ENCODE results near the gene IER2. TPM values are rescaled to one million over a fixed set of nuclear protein-coding genes. Genes with fewer than 3 reads are reported as not detected.
A peak's percentile ranks its signal among the peaks of the same experiment; 100 is the strongest.

IER2 gene, protein sequence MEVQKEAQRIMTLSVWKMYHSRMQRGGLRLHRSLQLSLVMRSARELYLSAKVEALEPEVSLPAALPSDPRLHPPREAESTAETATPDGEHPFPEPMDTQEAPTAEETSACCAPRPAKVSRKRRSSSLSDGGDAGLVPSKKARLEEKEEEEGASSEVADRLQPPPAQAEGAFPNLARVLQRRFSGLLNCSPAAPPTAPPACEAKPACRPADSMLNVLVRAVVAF
- 100 to 1,000 TPM; 168 to 184 TPM for total RNA-seq

DNA sequence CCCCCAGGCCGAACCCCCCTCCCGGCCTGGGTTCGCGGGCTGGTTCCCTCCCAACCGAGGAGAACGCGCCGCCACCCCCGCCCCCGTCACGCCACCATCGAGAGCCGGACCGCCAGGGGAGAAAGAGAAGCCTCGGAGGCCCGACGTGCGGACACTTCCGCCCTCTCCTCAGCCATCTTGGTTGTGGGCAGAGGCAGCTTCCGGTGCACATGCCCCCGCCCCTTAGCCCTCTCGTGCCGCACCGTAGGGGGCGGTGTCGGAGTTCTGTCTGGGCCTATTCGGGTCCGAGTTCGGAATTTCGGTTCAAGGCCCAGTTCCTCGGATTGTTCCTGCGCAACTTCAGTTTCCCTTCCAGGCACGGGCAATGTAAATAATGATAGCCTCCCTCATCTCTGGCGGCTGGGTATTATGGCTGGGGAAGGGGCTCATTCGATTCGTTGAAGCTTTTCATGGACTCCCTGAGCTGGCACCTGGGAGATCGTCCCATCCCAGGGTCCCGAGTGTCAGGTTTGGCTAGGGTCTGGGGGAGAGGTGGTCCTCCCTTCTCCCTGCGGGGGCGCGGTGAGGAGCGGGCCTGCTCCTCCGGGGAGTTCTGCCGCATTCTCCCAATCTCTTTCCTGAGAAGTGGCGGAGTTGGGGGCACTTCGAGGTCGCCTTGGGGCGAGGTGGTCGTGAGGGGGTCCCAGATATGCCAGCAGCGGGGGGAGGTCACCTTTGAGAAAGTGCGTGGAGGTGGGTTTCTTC lies at the start of gene IER2, which contains the start of gene STX10:
TSS of gene IER2 (plus strand) at position 225 of the 744 bp plus-strand sequence. CDS start 2,776 bp downstream, outside the sequence.
TSS of gene STX10 (minus strand) at position 189 of the 744 bp plus-strand sequence. CDS start 202 bp downstream, outside the sequence.
- Mint-ChIP-seq H3K27ac (peak within 1 kb of the TSS; percentile 93), H3K4me3 (peak within 1 kb of the TSS; percentile 89 to 99), H3K36me3 (ENCODE audit: insufficient read depth in 2 of 2) (peaks cover 13 to 19% of the 10 kb centered on the region in 2 donors), H3K9me3 (no peaks in the 10 kb centered on the region), H3K4me1 (ENCODE audit: low read depth) (peaks cover 21% of the 10 kb centered on the region), H3K27me3 (ENCODE audit: low read depth) (no peaks in the 10 kb centered on the region)
- DNase-seq (peak; percentile 94 to 96), ATAC-seq (replicated peaks in 1 of 2) (peak; percentile 53 to 57)

DNA sequence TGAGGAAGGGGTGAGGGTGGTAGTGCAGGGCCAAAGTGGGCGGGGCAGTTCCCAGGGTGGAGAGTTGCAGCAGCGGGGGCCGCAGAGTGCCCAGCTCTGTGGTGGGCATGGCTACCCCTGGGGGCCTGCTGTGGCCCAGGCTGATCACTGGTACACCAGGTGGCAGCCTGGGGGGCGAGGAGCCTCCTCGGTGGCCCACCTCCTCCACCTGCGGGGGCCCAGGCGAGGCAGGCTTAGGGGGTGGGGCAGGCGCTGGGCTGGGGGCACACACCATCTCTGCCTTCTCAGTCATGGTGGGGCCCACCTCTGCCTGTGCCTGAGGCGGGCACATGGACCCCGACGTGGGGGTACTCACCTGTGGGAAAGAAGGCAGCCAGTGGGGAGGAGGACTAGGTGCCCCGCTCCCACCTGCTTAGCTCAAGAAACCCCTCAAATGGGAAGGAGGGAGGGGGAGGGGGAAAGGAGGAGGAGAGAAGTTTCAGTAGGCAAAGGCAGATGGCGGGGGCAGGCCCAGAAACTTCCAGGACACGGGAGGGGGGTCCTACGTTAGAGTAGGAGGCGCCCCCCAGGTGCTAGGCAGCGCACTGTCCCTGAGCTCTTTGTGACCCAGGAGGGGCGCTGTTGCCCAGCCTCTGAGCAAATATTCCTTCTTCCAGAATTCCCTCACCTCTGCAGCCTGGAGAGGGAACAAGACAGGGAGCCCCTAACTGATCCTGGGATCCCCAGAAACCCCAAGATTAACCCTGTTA lies 49.2 kb upstream of the IER2 start:
- H3K36me3 Mint-ChIP-seq (ENCODE audit: insufficient read depth in 2 of 2), result peaks cover 0 to 5% of the 10 kb centered on the region in 2 donors
- no peak for ATAC-seq (replicated peaks in 1 of 2)
- H3K9me3 Mint-ChIP-seq, result peaks cover 0 to 5% of the 10 kb centered on the region in 2 donors
- peaks cover 24% of the 10 kb centered on the region for H3K27me3 Mint-ChIP-seq (ENCODE audit: low read depth)
- no peak overlapping the region for H3K27ac Mint-ChIP-seq
- H3K4me3 Mint-ChIP-seq, result peak overlapping the region; percentile 36 to 43
- no peak for DNase-seq
- peaks cover 52% of the 10 kb centered on the region for H3K4me1 Mint-ChIP-seq (ENCODE audit: low read depth)

DNA sequence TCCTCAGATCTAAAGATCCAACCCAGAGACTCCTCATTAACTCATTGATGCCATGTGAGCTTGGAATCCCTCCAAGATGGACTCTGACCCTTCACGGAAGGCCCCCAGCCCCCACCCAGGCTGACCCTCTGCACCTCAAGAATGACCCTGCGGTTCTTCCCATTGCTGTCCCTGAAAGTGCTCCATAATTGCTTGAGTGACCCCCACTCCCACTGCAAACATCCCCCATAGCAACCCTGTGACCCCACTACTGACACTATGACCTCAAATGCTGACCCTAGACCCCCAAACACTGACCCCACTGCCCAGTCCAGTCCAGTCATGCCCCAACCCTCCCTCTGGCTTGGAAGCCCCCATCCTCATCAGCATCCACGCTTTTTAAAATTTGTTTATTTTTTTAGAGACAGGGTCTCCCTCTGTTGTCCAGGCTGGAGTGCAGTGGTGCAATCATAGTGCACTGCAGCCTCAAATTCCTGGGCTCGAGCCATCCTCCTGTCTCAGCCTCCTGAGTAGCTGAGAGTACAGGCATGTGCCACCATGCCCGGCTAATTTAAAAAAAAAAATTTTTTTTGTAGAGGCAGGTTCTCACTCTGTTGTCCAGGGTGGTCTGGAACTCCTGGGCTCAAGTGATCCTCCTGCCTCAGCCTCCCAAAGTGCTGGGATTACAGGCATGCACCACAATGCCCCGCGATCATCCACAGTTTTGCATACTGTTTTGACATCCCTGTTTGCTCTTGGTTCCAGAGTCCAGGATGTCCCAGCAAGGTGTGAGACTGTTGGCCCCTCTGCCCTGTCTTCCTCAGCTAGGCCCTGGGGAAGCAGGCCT lies 48.4 kb upstream of the IER2 start:
- Mint-ChIP-seq H3K4me1 (ENCODE audit: low read depth) (peaks cover 48% of the 10 kb centered on the region), H3K27me3 (ENCODE audit: low read depth) (peaks cover 18% of the 10 kb centered on the region), H3K4me3 (peak overlapping the region; percentile 67 to 78), H3K9me3 (peaks cover 0 to 5% of the 10 kb centered on the region in 2 donors), H3K36me3 (ENCODE audit: insufficient read depth in 2 of 2) (peaks cover 0 to 5% of the 10 kb centered on the region in 2 donors), H3K27ac (no peak overlapping the region)
- no peak for DNase-seq
- no peak for ATAC-seq (replicated peaks in 1 of 2)

- H3K4me1 Mint-ChIP-seq (ENCODE audit: low read depth), result peaks cover 43% of the 10 kb centered on the region
- peaks cover 0 to 5% of the 10 kb centered on the region in 2 donors for H3K36me3 Mint-ChIP-seq (ENCODE audit: insufficient read depth in 2 of 2)
- DNase-seq, result no peak
- H3K9me3 Mint-ChIP-seq, result peaks cover 0 to 5% of the 10 kb centered on the region in 2 donors
- H3K4me3 Mint-ChIP-seq, result peak overlapping the region; percentile 67 to 78
- H3K27me3 Mint-ChIP-seq (ENCODE audit: low read depth), result peaks cover 12% of the 10 kb centered on the region
- H3K27ac Mint-ChIP-seq, result no peak overlapping the region
- ATAC-seq (replicated peaks in 1 of 2), result no peak
Observed at GRCh38 chr19:13102416-13102665, 47.9 kb upstream of the IER2 start.

- Mint-ChIP-seq H3K36me3 (ENCODE audit: insufficient read depth in 2 of 2) (peaks cover 3 to 5% of the 10 kb centered on the region in 2 donors), H3K27ac (no peak within 1 kb of the TSS), H3K27me3 (ENCODE audit: low read depth) (peaks cover 10% of the 10 kb centered on the region), H3K4me1 (ENCODE audit: low read depth) (peaks cover 42% of the 10 kb centered on the region), H3K9me3 (peaks cover 0 to 5% of the 10 kb centered on the region in 2 donors), H3K4me3 (peak within 1 kb of the TSS; percentile 78)
- DNase-seq, result peak in 1 of 2 donors; percentile 65
- peak in 1 of 2 donors; percentile 19 for ATAC-seq (replicated peaks in 1 of 2)
Observed at GRCh38 chr19:13102666-13103580, 47.3 kb upstream of the IER2 start, which contains the start of gene LYL1. TSS of gene LYL1 (minus strand) at chr19:13102858. CDS start at chr19:13101171, 1,687 bp downstream.

DNA sequence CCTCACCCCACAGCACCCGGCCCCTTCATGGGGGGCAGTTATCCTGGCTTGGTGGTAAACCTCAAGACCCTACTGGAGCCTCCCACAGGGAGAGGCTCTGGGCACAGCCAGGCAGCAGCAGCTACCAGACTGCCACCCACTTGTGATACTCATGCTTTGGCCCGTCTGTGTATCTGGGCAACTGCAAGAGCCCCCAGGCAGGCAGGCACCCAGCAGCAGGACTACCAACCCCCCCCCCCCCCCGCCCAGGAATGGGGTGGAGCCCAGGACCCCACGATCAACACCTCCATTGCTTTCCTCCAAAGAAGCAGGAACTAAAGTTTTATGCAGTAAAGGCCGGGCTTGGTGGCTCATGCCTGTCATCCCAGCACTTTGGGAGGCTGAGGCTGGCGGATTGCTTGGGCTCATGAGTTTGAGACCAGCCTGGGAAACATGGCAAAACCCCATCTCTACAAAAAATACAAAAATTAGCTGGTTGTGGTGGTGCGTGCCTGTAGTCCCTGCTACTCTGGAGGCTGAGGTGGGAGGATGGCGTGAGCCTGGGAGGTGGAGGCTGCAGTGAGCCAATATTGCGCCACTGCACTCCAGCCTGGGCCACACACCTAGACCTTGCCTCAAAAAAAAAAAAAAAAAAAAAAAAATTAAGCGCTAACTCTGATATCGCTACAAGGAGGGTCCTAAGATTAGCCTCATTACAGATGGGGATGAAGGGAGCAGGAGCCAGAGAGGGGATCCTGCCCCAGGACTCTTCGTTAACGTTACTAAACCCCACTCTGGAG lies 46.4 kb upstream of the IER2 start:
- peaks cover 1% of the 10 kb centered on the region for H3K27me3 Mint-ChIP-seq (ENCODE audit: low read depth)
- ATAC-seq (replicated peaks in 1 of 2) (no peak), DNase-seq (no peak)
- peaks cover 3 to 5% of the 10 kb centered on the region in 2 donors for H3K36me3 Mint-ChIP-seq (ENCODE audit: insufficient read depth in 2 of 2)
- no peak overlapping the region for H3K27ac Mint-ChIP-seq
- peaks cover 0 to 5% of the 10 kb centered on the region in 2 donors for H3K9me3 Mint-ChIP-seq
- H3K4me1 Mint-ChIP-seq (ENCODE audit: low read depth), result peaks cover 34% of the 10 kb centered on the region
- peak overlapping the region; percentile 95 to 97 for H3K4me3 Mint-ChIP-seq

- peaks cover 29% of the 10 kb centered on the region for H3K4me1 Mint-ChIP-seq (ENCODE audit: low read depth)
- H3K27me3 Mint-ChIP-seq (ENCODE audit: low read depth), result no peaks in the 10 kb centered on the region
- H3K27ac Mint-ChIP-seq, result peak overlapping the region; percentile 76
- DNase-seq (peak; percentile 79 to 83), ATAC-seq (replicated peaks in 1 of 2) (peak; percentile 43 to 44)
- H3K9me3 Mint-ChIP-seq, result peaks cover 0 to 5% of the 10 kb centered on the region in 2 donors
- H3K4me3 Mint-ChIP-seq, result peak overlapping the region; percentile 95 to 97
- peaks cover 3 to 5% of the 10 kb centered on the region in 2 donors for H3K36me3 Mint-ChIP-seq (ENCODE audit: insufficient read depth in 2 of 2)
Observed at GRCh38 chr19:13104360-13104847, 45.8 kb upstream of the IER2 start.

DNA sequence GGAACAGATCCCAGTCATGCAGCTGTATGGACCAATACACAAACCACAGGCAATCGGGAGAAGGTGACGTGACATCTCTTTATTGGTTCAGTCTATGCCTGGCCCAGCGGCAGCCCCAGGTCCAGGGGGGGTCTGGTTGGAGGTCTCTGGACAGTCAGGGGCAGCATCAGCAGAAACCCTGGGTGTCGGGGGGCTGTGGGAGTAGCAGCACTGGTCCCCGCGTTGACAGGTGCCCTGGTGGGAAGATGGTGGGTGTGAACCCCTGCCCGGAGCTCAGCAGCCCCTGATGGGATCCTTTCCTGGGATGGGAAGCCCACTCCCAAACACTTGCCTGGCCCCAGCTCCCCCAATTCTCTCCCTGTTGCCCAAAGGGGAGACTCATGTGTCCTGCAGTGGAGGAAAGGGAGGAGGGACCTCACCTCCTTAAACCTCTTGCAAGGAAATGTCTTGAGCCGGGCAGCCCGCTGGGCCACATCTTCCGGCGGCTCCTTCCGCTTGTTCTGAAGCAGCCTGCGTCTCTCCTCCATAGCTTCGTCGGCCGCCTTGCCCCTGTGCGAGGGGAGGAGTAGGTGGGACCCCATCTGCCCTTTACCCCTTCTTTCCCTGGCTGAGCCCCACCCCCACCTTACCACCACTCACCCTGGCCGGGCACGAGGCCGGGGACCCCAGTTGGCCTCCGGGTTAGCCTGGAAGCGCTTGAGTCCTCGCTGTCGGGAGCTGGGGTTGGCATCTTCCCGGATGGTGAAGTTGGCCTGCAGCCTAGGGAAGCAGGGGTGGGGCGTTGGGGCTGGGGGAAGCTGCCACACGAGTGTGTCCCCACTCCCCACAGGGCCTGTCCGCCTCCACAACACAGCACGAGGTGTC lies 45.1 kb upstream of the IER2 start:
- Mint-ChIP-seq H3K27ac (peak overlapping the region; percentile 76), H3K9me3 (peaks cover 0 to 3% of the 10 kb centered on the region in 2 donors), H3K4me3 (peak overlapping the region; percentile 95 to 97), H3K36me3 (ENCODE audit: insufficient read depth in 2 of 2) (peaks cover 2 to 3% of the 10 kb centered on the region in 2 donors), H3K4me1 (ENCODE audit: low read depth) (peaks cover 22% of the 10 kb centered on the region), H3K27me3 (ENCODE audit: low read depth) (no peaks in the 10 kb centered on the region)
- ATAC-seq (replicated peaks in 1 of 2) (peak; percentile 10 to 20), DNase-seq (peak in 1 of 2 donors; percentile 51)

DNA sequence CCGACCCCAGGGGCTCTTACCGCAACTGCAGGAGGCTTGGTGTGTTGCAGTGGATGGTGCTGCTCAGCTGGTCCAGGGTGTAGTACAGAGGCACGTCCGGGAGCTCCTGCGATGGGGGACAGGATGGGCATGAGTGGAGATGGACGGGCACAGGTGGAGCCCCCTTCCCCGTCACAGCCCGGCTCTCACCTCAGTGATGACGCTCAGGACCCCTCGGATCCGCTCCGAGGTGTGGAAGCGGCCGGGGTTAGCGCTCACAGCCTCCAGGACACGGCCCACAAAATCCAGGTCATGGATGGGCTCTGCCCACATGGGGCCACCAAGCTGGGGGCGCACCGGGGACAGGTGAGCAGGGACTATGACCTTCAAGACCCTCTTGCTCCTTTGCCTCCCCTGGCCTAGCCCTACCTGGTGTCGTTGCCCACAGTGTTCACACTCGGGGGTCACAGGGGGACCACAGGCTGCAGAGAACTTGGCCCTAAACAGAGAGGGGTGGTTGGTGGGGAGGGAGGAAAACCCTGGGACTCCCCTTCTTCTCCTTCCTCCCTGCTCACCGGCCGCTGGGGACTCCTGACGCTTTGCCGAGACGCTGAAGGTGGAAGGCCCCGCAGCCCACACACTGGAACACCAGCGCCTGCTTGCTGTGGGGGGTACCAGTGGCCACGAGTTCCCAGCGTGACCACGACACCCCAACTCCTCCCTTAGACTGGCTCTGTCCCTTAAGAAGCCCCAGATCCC lies 40.7 kb upstream of the IER2 start:
- Mint-ChIP-seq H3K27me3 (ENCODE audit: low read depth) (no peaks in the 10 kb centered on the region), H3K9me3 (no peaks in the 10 kb centered on the region), H3K27ac (no peak overlapping the region), H3K36me3 (ENCODE audit: insufficient read depth in 2 of 2) (peaks cover 0 to 3% of the 10 kb centered on the region in 2 donors), H3K4me1 (ENCODE audit: low read depth) (no peaks in the 10 kb centered on the region), H3K4me3 (no peak overlapping the region)
- DNase-seq, result no peak
- no peak for ATAC-seq (replicated peaks in 1 of 2)

- H3K4me1 Mint-ChIP-seq (ENCODE audit: low read depth), result peaks cover 3% of the 10 kb centered on the region
- no peaks in the 10 kb centered on the region for H3K27me3 Mint-ChIP-seq (ENCODE audit: low read depth)
- H3K27ac Mint-ChIP-seq, result no peak overlapping the region
- no peak overlapping the region for H3K4me3 Mint-ChIP-seq
- DNase-seq (no peak), ATAC-seq (replicated peaks in 1 of 2) (no peak)
- no peaks in the 10 kb centered on the region for H3K9me3 Mint-ChIP-seq
- peaks cover 0 to 3% of the 10 kb centered on the region in 2 donors for H3K36me3 Mint-ChIP-seq (ENCODE audit: insufficient read depth in 2 of 2)
Observed at GRCh38 chr19:13110099-13110610, 40.1 kb upstream of the IER2 start.
